Ovary (tissue), 9 donors: ENCODE results near the gene HERPUD2. TPM values are rescaled to one million over a fixed set of nuclear protein-coding genes. Genes with fewer than 3 reads are reported as not detected.
"Not testable (repeated sequence)": the region's sequence is repeated elsewhere in the genome, so short reads cannot be mapped to it uniquely, and the experiment has no call there.

Experiments
- DNase-seq, 5 donors: peaks; one replicate each; pipeline ENCODE4 v3.0.0-alpha.2; 2019 to 2020
- H3K27ac ChIP-seq, 2 donors: fragments of 200-600 bp; one replicate each; pipeline versions ENCODE4 v1.5.1 to v1.8.0; 2019 to 2022
- H3K27me3 ChIP-seq: fragments of 200-600 bp; one replicate; pipeline ENCODE4 v1.8.0; 2022
- H3K36me3 ChIP-seq: fragments of 200-600 bp; sonication (generic); one replicate; pipeline ENCODE4 v1.5.1; 2019
- H3K4me1 ChIP-seq: one replicate; pipeline ENCODE4 v1.8.1; 2013; ENCODE audit warnings: mild to moderate bottlenecking, moderate library complexity; ENCODE audit not compliant: insufficient read depth
- H3K4me3 ChIP-seq: fragments of 200-600 bp; sonication (generic); one replicate; pipeline ENCODE4 v1.5.1; 2017
- H3K9me3 ChIP-seq, 2 donors: fragments of 200-600 bp in 1 of 2; sonication (generic) in 1 of 2; one replicate each; pipeline versions ENCODE4 v1.5.1 to v1.8.1; 2013 to 2019; ENCODE audit warnings: mild to moderate bottlenecking in 1 of 2, moderate library complexity in 1 of 2
- EP300 ChIP-seq: sonication (generic); formaldehyde crosslinking; IDR thresholded peaks from one replicate; pipeline ENCODE4 v1.6.1; 2017; ENCODE audit warnings: antibody characterized with exemption
- POLR2A ChIP-seq: fragments of 450-650 bp; IDR thresholded peaks from one replicate; pipeline ENCODE4 v1.6.1; 2017; ENCODE audit warnings: antibody characterized with exemption, mild to moderate bottlenecking, moderate library complexity
- WGBS, 3 donors: extraction: QIAGEN DNeasy Blood & Tissue Kit in 1 of 3; methylation state at CpG; one replicate each; pipeline versions ENCODE4 v1.1.5 to v1.1.7; 2013 to 2017; 5-methylcytosine and 5-hydroxymethylcytosine counted together
- intact Hi-C, 4 donors: fragments of 100-400 bp; cut with DNase I; formaldehyde crosslinking; loops; one replicate each; pipeline versions ENCODE4 v1.11.0 to v1.15.1; 2022 to 2023
- polyA plus RNA-seq, 2 donors: library from polyadenylated mRNA; stranded (reverse); fragments of 200-250 nt in 1 of 2; fragments of 350-450 nt in 1 of 2; fragmentation: Illumina TruSeq in 1 of 2; extraction: RNeasy Lipid Tissue Mini Kit (QIAGEN cat#74804) in 1 of 2; gene quantifications; one replicate each; pipeline ENCODE4 v1.2.3, GENCODE V29; 2013 to 2014
- total RNA-seq, 7 donors: library from RNA; depleted of rRNA in 2 of 7; stranded (reverse); fragments of >200 nt in 2 of 7; fragmentation: NEBNext Ultra II Directional in 3 of 7; extraction: Animal tissue kit (Norgen Biotek cat#: 25700) in 3 of 7; gene quantifications; one replicate each; pipeline versions ENCODE4 v1.1.0 to v1.2.4, GENCODE V29; 2016 to 2023
- TF ChIP-seq, protein P1 (sequence below), 3 donors: fragments of 450-650 bp in 2 of 3; fragments of 200-600 bp in 1 of 3; IDR thresholded peaks; one replicate each; pipeline versions ENCODE4 v1.5.1 to v1.8.0; 2016 to 2022; ENCODE audit warnings: antibody characterized with exemption in 3 of 3, mild to moderate bottlenecking in 1 of 3
- donor health status: DM: no; HTN: no; CAD: no; lungs with moderate emphysema.
- donor health status: DM: no; HTN: no; CAD: no.
- donor health status: Bipolar disorder and iron deficiency.
- donor health status: DM: yes; HTN: yes; CAD: no.
- donor health status: DM: no; HTN: no; CAD: no.
- donor health status: DM: yes; HTN: yes; CAD: no.

HERPUD2 gene
- total and polyA plus RNA-seq, 9 donors, result 31.9 to 39.9 (median 38.7) TPM

- Histone ChIP-seq H3K36me3 (no peaks in the 10 kb centered on the region), H3K4me3 (no peak overlapping the region), H3K9me3 (no peaks in the 10 kb centered on the region), H3K27ac (no peak overlapping the region), H3K4me1 (peaks cover 2% of the 10 kb centered on the region), H3K27me3 (no peaks in the 10 kb centered on the region)
- TF ChIP-seq POLR2A (no peak), EP300 (no peak)
- TF ChIP-seq, protein P1, sequence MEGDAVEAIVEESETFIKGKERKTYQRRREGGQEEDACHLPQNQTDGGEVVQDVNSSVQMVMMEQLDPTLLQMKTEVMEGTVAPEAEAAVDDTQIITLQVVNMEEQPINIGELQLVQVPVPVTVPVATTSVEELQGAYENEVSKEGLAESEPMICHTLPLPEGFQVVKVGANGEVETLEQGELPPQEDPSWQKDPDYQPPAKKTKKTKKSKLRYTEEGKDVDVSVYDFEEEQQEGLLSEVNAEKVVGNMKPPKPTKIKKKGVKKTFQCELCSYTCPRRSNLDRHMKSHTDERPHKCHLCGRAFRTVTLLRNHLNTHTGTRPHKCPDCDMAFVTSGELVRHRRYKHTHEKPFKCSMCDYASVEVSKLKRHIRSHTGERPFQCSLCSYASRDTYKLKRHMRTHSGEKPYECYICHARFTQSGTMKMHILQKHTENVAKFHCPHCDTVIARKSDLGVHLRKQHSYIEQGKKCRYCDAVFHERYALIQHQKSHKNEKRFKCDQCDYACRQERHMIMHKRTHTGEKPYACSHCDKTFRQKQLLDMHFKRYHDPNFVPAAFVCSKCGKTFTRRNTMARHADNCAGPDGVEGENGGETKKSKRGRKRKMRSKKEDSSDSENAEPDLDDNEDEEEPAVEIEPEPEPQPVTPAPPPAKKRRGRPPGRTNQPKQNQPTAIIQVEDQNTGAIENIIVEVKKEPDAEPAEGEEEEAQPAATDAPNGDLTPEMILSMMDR (IDR thresholded peaks at IDR 0.05), result no peak
- 82 to 85% (median 82%) methylated on average over 2 of the region's 2 CpGs for WGBS, 3 donors
- no peak for DNase-seq
- intact Hi-C loops, result no loop called here
Observed at GRCh38 chr7:35700865-35701264, 5.9 kb upstream of the HERPUD2 start.

DNA sequence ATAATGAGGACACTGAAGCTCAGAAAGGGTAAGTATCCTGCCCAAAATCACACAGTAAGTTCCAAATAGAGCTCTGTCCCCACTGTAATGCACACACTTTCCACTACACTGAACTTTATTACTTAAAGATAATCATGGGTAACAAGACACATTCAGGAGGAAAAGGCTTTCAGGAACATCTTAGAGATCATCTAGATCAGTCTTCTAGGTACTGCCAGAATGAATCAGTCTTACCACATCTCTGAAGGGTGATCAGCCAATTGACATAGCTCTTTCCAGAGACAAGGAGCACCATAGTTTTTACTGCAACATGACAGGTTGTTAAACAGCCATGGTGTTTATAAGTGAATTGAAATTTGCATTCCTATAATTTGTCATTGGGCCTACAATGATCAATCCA lies 5.4 kb upstream of the HERPUD2 start:
- Histone ChIP-seq H3K27me3 (no peaks in the 10 kb centered on the region), H3K9me3 (no peaks in the 10 kb centered on the region), H3K4me3 (no peak overlapping the region), H3K4me1 (peaks cover 5% of the 10 kb centered on the region), H3K36me3 (no peaks in the 10 kb centered on the region), H3K27ac (no peak overlapping the region)
- TF ChIP-seq EP300, result no peak
- TF ChIP-seq POLR2A, result no peak
- TF ChIP-seq, protein P1 (IDR thresholded peaks at IDR 0.05), result no peak
- intact Hi-C loops, result no loop called here
- no peak for DNase-seq

DNA sequence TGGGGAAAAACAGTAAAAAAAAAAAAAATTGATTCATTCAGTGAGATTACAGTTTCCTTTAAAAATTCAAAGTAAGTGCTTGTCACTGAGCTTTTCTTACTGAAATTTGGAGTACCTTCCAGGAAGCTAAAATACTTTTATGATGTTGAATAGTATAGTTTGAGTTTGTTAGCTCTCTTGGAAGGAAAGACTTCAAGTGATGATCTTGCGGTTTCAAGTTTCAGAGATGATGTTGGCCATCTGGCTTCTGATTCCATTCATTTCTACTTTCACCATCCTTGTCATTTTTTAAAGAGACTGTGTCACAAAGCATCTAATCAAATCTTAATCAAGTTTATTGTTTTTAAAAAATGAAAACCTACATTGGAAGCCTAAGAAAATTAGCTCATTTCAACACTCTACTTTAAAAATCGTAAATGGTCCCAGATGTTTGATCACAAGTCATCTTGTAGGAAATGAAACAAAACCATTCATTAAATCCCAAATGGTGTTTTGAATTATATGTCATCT lies 4.9 kb upstream of the HERPUD2 start:
- Histone ChIP-seq H3K4me1 (peaks cover 5% of the 10 kb centered on the region), H3K9me3 (no peaks in the 10 kb centered on the region), H3K27ac (no peak overlapping the region), H3K4me3 (no peak overlapping the region), H3K27me3 (no peaks in the 10 kb centered on the region), H3K36me3 (no peaks in the 10 kb centered on the region)
- intact Hi-C loops, result no loop called here
- no peak for DNase-seq
- TF ChIP-seq POLR2A, result no peak
- TF ChIP-seq, protein P1 (IDR thresholded peaks at IDR 0.05), result no peak
- TF ChIP-seq EP300, result no peak
- 76 to 86% (median 77%) methylated on average over 2 of the region's 2 CpGs for WGBS, 3 donors

DNA sequence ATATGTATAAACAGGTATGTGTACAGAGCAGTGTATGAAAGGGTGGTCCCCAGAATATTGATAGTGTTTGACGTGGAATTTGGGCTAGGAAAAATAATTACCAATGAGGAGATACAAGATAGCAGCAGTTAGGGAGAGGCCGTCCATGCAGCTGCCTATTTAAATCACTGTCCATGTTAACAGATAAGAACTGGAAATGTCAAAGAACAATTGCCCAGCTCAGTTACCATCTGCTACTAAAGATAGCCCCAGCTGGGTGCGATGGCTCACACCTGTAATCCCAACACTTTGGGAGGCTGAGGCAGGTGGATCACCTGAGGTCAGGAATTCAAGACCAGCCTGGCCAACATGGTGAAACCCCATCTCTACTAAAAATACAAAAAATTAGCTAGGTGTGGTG lies 3.4 kb upstream of the HERPUD2 start:
- intact Hi-C loops, H3K36me3 ChIP-seq, H3K4me1 ChIP-seq, H3K27me3 ChIP-seq, H3K9me3 ChIP-seq, H3K4me3 ChIP-seq, DNase-seq, H3K27ac ChIP-seq: not testable (repeated sequence)
- WGBS, 3 donors, result 53 to 68% (median 64%) methylated on average over 3 of the region's 3 CpGs

- no peak for TF ChIP-seq EP300
- TF ChIP-seq, protein P1 (IDR thresholded peaks at IDR 0.05), result no peak
- TF ChIP-seq POLR2A, result no peak
- Histone ChIP-seq H3K27me3 (no peaks in the 10 kb centered on the region), H3K36me3 (no peaks in the 10 kb centered on the region), H3K27ac (no peak overlapping the region), H3K9me3 (no peaks in the 10 kb centered on the region), H3K4me1 (peaks cover 8% of the 10 kb centered on the region), H3K4me3 (no peak overlapping the region)
- intact Hi-C loops, result no loop called here
- no peak for DNase-seq
- WGBS, 3 donors, result 79 to 88% (median 81%) methylated on average over 10 of the region's 10 CpGs
Observed at GRCh38 chr7:35697414-35698175, 2.7 kb upstream of the HERPUD2 start.
